ENCODE data around the gene LCLAT1.

Gene LCLAT1

DNA sequence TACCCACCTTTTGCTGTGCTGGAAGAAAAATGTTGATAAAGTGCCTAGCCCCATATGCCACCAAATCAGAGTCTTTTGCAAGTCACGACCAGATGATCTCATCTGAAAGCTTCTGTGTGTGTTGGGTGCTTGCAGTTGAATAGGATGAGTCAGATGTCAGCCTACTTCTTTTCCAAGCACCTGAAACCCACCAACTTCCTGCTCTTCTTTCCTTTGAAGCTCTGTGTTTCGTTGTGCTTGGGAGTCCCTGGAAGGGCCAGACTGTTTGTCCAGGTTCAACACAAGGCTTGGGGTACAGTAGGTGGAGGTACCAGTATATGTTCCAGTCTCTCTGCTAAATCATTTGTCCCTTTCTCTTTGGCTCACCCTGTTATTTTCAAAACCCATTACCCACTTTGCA, 36.8 kb upstream of the LCLAT1 start:
- Histone ChIP-seq H3K27ac (ENCODE audit: low read depth, low read length, severe bottlenecking) (peak overlapping the region; percentile 33), H3K4me3 (ENCODE audit: extremely low read depth, insufficient read depth, low read length, poor library complexity, severe bottlenecking) (no peak overlapping the region), H3K36me3 (ENCODE audit: control insufficient read depth, insufficient read depth, low read length) (no peaks in the 10 kb centered on the region), H3K9me3 (ENCODE audit: control insufficient read depth, low read length) (no peaks in the 10 kb centered on the region), H3K4me1 (ENCODE audit: control insufficient read depth, insufficient read depth, low read length, poor library complexity, severe bottlenecking) (peaks cover 20% of the 10 kb centered on the region)
- 73% methylated on average over 2 of the region's 2 CpGs; no CpG with 5 or more reads in 1 of the 2 experiments for WGBS, 2 experiments (ENCODE audit: insufficient coverage in 2 of 2)

DNA sequence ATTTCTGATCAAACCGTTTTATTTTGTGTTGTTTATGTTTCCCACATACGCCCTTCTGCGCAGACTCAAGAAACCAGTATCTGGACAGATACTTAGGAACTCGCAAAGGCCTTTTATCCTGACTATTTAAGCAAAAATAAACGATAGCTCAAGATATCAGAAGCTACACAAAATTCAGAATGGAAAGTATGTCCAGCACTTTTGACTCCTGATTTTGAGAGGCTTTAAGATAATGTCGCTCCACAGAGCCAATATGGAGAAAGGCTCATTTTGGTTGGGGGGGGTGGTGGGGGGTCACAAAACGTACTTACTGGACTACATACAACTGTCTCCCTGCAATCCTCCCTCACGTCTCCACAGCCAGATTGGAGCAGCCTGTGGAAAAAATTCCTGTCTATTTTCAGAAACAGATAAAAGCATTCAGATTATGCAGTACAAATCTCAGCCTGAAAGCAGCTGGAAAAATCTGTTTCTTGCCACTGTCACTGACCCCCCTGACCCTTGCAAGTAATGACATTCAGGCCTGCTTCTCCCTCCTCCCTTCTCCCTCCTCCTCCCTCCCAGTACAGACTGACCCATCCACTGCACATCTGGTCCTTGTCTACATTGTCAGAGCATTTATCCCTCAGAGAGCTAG, 34.9 kb upstream of the LCLAT1 start:
- 74 to 100% methylated on average over 3 to 6 of the region's 8 CpGs for WGBS, 2 experiments (ENCODE audit: insufficient coverage in 2 of 2)
- H3K4me1 ChIP-seq (ENCODE audit: control insufficient read depth, insufficient read depth, low read length, poor library complexity, severe bottlenecking): peaks cover 20% of the 10 kb centered on the region
- no peak overlapping the region for H3K4me3 ChIP-seq (ENCODE audit: extremely low read depth, insufficient read depth, low read length, poor library complexity, severe bottlenecking)
- peak overlapping the region; percentile 76 for H3K27ac ChIP-seq (ENCODE audit: low read depth, low read length, severe bottlenecking)
- no peaks in the 10 kb centered on the region for H3K9me3 ChIP-seq (ENCODE audit: control insufficient read depth, low read length)
- H3K36me3 ChIP-seq (ENCODE audit: control insufficient read depth, insufficient read depth, low read length): no peaks in the 10 kb centered on the region

DNA sequence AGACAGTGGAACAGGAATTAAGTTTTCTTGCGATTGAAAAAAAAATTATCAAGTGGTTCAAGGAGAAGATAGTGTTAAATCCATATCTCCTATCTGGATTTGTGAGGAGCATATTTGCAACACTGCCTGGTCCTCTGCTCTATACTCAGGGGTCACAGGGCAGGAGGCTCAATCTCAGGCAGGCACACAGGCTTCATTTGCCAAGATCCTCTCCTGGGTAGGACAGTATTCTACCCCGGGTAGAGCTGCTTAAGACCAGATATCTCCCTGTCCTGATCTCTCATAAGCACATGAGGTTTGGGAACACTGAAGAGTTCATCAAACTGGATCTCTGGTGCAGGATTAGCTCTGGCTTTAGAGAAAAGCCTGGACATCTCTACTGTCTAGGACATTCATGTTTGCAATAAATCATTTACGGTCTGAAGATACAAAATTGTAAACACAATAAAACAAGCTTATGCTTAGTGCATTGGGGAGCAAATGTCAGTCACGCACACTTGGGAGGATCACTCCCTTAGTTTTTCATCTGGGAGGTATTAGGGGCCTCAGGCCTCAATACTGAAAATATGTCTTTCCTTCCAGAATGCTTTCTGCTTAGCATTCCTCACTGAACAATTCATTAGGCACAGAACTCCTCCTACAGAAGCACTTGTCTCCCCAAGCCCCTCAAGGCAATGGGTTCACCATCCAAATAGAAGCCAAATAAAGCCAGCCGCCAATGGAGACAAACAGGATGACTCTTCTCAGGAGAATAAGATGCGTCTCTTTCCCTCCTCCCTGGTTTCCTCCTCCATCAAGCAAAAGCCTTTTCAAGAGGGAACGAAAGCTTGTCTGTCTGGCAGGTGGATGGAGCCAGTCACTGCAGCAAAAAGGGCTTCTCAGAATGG, 34.1 kb upstream of the LCLAT1 start:
- Histone ChIP-seq H3K36me3 (ENCODE audit: control insufficient read depth, insufficient read depth, low read length) (no peaks in the 10 kb centered on the region), H3K9me3 (ENCODE audit: control insufficient read depth, low read length) (no peaks in the 10 kb centered on the region), H3K27ac (ENCODE audit: low read depth, low read length, severe bottlenecking) (peak overlapping the region; percentile 64), H3K4me3 (ENCODE audit: extremely low read depth, insufficient read depth, low read length, poor library complexity, severe bottlenecking) (no peak overlapping the region), H3K4me1 (ENCODE audit: control insufficient read depth, insufficient read depth, low read length, poor library complexity, severe bottlenecking) (peaks cover 20% of the 10 kb centered on the region)
- 73 to 76% methylated on average over 5 of the region's 7 CpGs for WGBS, 2 experiments (ENCODE audit: insufficient coverage in 2 of 2)

DNA sequence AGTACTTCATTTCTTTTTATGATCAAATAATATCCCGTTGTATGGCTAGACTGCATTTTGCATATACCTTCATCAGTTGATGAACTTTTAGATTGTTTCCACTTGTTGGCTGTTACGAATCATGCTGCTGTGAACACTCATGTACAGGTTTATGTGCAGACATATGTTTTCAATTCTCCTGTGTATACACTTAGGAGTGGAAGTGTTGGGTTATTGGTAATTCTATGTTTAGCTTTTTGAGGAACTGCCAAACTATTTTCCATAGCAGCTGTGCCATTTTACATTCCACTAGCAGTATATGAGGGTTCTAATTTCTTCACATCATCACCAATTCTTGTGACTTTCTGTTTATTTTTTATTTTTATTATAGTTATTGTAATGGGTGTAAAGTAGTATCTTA, 32.1 kb upstream of the LCLAT1 start:
- no peaks in the 10 kb centered on the region for H3K9me3 ChIP-seq (ENCODE audit: control insufficient read depth, low read length)
- H3K4me3 ChIP-seq (ENCODE audit: extremely low read depth, insufficient read depth, low read length, poor library complexity, severe bottlenecking): no peak overlapping the region
- WGBS, 2 experiments (ENCODE audit: insufficient coverage in 2 of 2): 77% methylated on average over 2 of the region's 2 CpGs; no CpG with 5 or more reads in 1 of the 2 experiments
- no peak overlapping the region for H3K27ac ChIP-seq (ENCODE audit: low read depth, low read length, severe bottlenecking)
- H3K4me1 ChIP-seq (ENCODE audit: control insufficient read depth, insufficient read depth, low read length, poor library complexity, severe bottlenecking): peaks cover 17% of the 10 kb centered on the region
- no peaks in the 10 kb centered on the region for H3K36me3 ChIP-seq (ENCODE audit: control insufficient read depth, insufficient read depth, low read length)

DNA sequence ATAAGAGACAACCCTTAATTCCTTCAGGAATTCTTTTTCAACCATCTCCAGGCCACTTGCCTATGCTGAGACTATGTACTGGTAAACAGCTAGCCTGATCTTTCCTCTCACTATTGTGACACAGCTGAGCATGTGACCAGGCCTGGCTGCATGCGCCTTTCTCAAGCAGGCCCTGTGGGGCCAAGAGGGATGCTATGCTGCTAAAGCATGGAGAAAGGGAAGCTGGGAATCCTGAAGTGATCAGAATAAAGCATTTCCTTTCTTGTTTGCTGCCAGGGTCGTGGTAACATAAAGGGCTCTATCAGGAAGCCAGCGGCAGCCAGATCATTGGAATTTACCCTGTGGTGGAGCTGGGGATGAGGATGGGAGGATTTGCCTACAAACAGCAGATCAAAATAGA, 29.8 kb upstream of the LCLAT1 start:
- H3K27ac ChIP-seq (ENCODE audit: low read depth, low read length, severe bottlenecking): no peak overlapping the region
- peaks cover 11% of the 10 kb centered on the region for H3K4me1 ChIP-seq (ENCODE audit: control insufficient read depth, insufficient read depth, low read length, poor library complexity, severe bottlenecking)
- WGBS, 2 experiments (ENCODE audit: insufficient coverage in 2 of 2): 0% methylated on average over 2 of the region's 3 CpGs; no CpG with 5 or more reads in 1 of the 2 experiments
- no peaks in the 10 kb centered on the region for H3K9me3 ChIP-seq (ENCODE audit: control insufficient read depth, low read length)
- no peaks in the 10 kb centered on the region for H3K36me3 ChIP-seq (ENCODE audit: control insufficient read depth, insufficient read depth, low read length)
- no peak overlapping the region for H3K4me3 ChIP-seq (ENCODE audit: extremely low read depth, insufficient read depth, low read length, poor library complexity, severe bottlenecking)

DNA sequence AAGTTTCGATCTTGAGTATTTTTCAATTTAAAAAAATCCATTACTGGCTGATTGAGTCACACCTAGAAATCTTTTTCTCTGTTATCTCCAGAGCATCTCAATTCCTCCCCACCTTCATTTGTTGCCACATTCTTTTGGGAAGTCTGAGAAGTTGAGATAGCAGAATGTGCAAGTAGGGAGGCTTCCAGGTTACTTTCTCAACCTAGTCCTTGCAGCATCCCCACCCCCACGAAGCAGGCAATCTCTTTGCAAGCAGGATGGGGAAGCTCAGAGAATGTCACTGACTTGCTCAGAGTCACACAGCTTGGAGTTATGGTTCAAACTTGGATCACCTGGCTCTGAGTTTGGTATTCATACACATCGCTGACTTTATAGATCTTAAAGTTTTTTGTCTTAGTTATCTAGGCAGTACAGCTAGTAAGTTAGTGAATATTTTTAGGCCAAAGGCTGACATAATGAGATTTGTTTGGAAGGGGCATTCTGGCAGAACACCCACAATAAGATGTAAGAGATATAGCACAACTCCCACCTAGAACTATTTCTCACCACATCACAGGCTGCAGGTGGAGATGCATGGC, 25.9 kb upstream of the LCLAT1 start:
- Histone ChIP-seq H3K27ac (ENCODE audit: low read depth, low read length, severe bottlenecking) (peak overlapping the region; percentile 83), H3K4me3 (ENCODE audit: extremely low read depth, insufficient read depth, low read length, poor library complexity, severe bottlenecking) (no peak overlapping the region), H3K36me3 (ENCODE audit: control insufficient read depth, insufficient read depth, low read length) (no peaks in the 10 kb centered on the region), H3K4me1 (ENCODE audit: control insufficient read depth, insufficient read depth, low read length, poor library complexity, severe bottlenecking) (peaks cover 11% of the 10 kb centered on the region), H3K9me3 (ENCODE audit: control insufficient read depth, low read length) (no peaks in the 10 kb centered on the region)
- 58 to 80% methylated on average over 1 to 3 of the region's 3 CpGs for WGBS, 2 experiments (ENCODE audit: insufficient coverage in 2 of 2)

DNA sequence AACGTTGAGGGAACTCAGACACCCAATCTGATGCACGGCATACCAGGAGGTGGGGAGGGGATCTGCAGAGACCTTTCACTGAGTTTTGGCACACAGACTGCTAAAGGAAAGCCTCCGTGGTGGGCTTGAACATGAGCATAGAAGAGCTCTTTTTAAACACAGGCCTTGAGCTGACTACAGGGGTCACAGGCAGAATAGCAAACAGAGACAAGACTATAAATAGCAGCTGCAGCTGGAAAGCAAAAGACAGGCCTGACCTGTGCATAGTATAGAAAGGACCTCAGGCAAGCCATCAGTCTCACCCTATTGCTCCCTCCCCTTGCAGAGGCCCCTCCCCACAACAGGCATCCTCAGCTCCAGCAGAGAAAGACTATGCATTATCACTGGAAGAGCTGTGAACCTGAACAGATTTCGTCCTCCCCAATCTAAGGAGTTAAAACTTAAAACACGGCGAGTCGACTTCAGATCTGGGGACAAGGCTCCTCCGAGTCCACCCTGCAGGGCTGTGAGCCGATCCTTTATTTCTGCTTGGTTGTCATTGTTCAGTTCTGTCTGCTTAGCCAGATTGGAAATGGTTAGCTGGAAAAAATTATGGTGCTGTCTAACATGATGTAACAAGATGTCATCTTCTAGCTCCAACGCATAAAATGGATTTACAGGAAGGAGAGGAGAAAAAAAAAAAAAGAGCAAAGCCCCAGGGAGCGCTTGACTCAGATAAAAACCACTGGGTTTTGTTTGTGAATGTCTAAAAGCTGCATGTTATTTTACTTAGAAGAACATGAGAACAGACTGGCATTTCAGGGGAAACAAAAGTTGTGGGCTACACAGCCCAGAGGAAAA, 25.2 kb upstream of the LCLAT1 start:
- Histone ChIP-seq H3K4me1 (ENCODE audit: control insufficient read depth, insufficient read depth, low read length, poor library complexity, severe bottlenecking) (peaks cover 11% of the 10 kb centered on the region), H3K9me3 (ENCODE audit: control insufficient read depth, low read length) (no peaks in the 10 kb centered on the region), H3K27ac (ENCODE audit: low read depth, low read length, severe bottlenecking) (peak overlapping the region; percentile 83), H3K36me3 (ENCODE audit: control insufficient read depth, insufficient read depth, low read length) (no peaks in the 10 kb centered on the region), H3K4me3 (ENCODE audit: extremely low read depth, insufficient read depth, low read length, poor library complexity, severe bottlenecking) (no peak overlapping the region)
- 33 to 39% methylated on average over 9 to 11 of the region's 11 CpGs for whole genome bisulfite sequencing, 2 experiments (ENCODE audit: insufficient coverage in 2 of 2)

DNA sequence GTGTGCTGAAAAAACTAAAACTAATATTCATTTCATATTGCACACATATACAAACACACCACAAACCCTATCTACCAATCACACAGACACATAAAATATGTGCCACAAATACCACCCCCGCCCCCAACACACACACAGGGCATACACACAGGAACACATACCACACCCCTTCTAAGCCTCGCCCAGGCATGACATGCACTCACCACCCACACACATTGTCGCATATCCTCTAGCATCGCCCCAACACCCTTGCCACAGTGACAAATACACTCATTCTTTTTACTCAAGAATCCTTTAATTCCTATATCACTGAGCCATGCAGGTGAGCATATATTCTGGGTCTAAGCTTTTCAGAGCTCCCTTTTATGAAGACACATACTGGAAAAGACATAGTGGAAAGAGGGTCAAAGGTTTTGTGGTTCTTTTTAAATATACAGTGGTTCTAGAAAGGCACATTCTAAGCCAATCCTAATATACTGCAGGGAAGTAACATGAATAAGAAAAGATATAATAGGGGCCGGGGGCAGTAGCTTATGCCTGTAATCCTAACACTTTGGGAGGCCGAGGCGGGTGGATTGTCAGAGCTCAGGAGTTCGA, 24.5 kb upstream of the LCLAT1 start:
- Histone ChIP-seq H3K4me3 (ENCODE audit: extremely low read depth, insufficient read depth, low read length, poor library complexity, severe bottlenecking) (no peak overlapping the region), H3K9me3 (ENCODE audit: control insufficient read depth, low read length) (no peaks in the 10 kb centered on the region), H3K27ac (ENCODE audit: low read depth, low read length, severe bottlenecking) (peak overlapping the region; percentile 83), H3K4me1 (ENCODE audit: control insufficient read depth, insufficient read depth, low read length, poor library complexity, severe bottlenecking) (peaks cover 11% of the 10 kb centered on the region), H3K36me3 (ENCODE audit: control insufficient read depth, insufficient read depth, low read length) (no peaks in the 10 kb centered on the region)
- WGBS, 2 experiments (ENCODE audit: insufficient coverage in 2 of 2): 83 to 91% methylated on average over 8 of the region's 8 CpGs

DNA sequence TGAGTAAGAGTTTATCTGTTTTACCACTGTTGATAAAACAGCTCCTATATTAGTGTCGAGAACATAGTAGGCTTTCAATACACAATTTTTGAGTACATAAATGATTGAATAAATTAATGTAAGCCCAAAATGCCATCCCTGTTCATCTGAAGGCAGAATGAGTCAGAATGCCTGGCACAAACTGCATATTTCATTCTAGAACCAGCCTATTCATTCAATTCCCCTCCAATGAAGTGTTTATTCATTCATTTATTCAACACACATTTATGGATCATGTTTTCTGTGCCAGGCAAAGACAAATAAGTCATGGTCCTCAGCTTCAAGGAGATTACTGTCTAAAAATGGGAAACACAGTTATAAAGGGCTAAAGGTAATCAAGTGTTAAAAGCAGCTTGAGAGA, 22.8 kb upstream of the LCLAT1 start:
- WGBS, 2 experiments (ENCODE audit: insufficient coverage in 2 of 2): no CpG with 5 or more reads among the region's 1 CpG
- Histone ChIP-seq H3K36me3 (ENCODE audit: control insufficient read depth, insufficient read depth, low read length) (no peaks in the 10 kb centered on the region), H3K9me3 (ENCODE audit: control insufficient read depth, low read length) (no peaks in the 10 kb centered on the region), H3K27ac (ENCODE audit: low read depth, low read length, severe bottlenecking) (no peak overlapping the region), H3K4me3 (ENCODE audit: extremely low read depth, insufficient read depth, low read length, poor library complexity, severe bottlenecking) (no peak overlapping the region), H3K4me1 (ENCODE audit: control insufficient read depth, insufficient read depth, low read length, poor library complexity, severe bottlenecking) (peaks cover 14% of the 10 kb centered on the region)

DNA sequence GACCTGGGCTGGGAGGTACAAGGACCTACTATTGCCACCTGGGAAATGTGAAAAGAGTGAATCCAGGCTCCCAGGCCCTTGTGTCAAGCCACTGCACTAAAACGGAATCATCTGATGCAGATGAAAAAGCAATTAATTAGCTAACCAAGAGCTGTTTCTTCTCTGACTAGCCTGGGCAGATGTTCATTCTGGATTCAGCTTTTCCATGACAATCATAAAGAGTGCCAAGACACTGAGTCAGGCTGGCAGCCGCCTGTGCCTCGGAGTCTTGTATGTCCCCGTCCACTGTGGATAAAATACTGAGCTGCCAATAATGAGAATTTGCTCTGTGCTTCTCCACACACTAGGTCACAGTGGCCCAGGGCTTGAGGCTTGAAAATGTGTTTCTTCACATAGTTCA, 21.7 kb upstream of the LCLAT1 start:
- H3K4me3 ChIP-seq (ENCODE audit: extremely low read depth, insufficient read depth, low read length, poor library complexity, severe bottlenecking): no peak overlapping the region
- H3K36me3 ChIP-seq (ENCODE audit: control insufficient read depth, insufficient read depth, low read length): no peaks in the 10 kb centered on the region
- H3K4me1 ChIP-seq (ENCODE audit: control insufficient read depth, insufficient read depth, low read length, poor library complexity, severe bottlenecking): peaks cover 14% of the 10 kb centered on the region
- no peak overlapping the region for H3K27ac ChIP-seq (ENCODE audit: low read depth, low read length, severe bottlenecking)
- H3K9me3 ChIP-seq (ENCODE audit: control insufficient read depth, low read length): no peaks in the 10 kb centered on the region
- 89 to 95% methylated on average over 4 of the region's 4 CpGs for WGBS, 2 experiments (ENCODE audit: insufficient coverage in 2 of 2)

All from mesodermal cell (in vitro differentiated cells).